GM10847 (cell line): ENCODE results near the gene CFAP73.

Experiments used
- POLR2A ChIP-seq: IDR thresholded peaks from 2 replicates; pipeline ENCODE4 v1.6.1; 2011; ENCODE audit not compliant: insufficient read length; ENCODE audit errors: extremely low read depth

Gene CFAP73

GRCh38 chr12:113146999-113147398 is 2.5 kb upstream of the CFAP73 start:
- no peak for TF ChIP-seq POLR2A

GRCh38 chr12:113151655-113152054 is 2.1 kb downstream of the CFAP73 start:
- TF ChIP-seq POLR2A, result no peak

- TF ChIP-seq POLR2A, result no peak
Measured at GRCh38 chr12:113152196-113152834, 2.8 kb downstream of the CFAP73 start.

GRCh38 chr12:113152835-113153814 is 3.6 kb downstream of the CFAP73 start:
- TF ChIP-seq POLR2A, result no peak

GRCh38 chr12:113154351-113154973 is 4.9 kb downstream of the CFAP73 start:
- TF ChIP-seq POLR2A, result no peak

- no peak for TF ChIP-seq POLR2A
Measured at GRCh38 chr12:113155060-113155459, 5.5 kb downstream of the CFAP73 start.

- no peak for TF ChIP-seq POLR2A
Measured at GRCh38 chr12:113155646-113156045, 6.1 kb downstream of the CFAP73 start.

GRCh38 chr12:113157218-113157859 is 7.8 kb downstream of the CFAP73 start:
- TF ChIP-seq POLR2A, result no peak

- no peak for TF ChIP-seq POLR2A
Measured at GRCh38 chr12:113158439-113159203, 9.1 kb downstream of the CFAP73 start.

GRCh38 chr12:113159937-113160336 is 10.4 kb downstream of the CFAP73 start:
- TF ChIP-seq POLR2A, result no peak

GRCh38 chr12:113161415-113162016 is 12.0 kb downstream of the CFAP73 start:
- no peak for TF ChIP-seq POLR2A

GRCh38 chr12:113162102-113163029 is 12.8 kb downstream of the CFAP73 start:
- no peak for TF ChIP-seq POLR2A

- no peak for TF ChIP-seq POLR2A
Measured at GRCh38 chr12:113163030-113163360, 13.5 kb downstream of the CFAP73 start.
